Osteoblast (primary cell): ENCODE results near the gene COA8. TPM values are rescaled to one million over a fixed set of nuclear protein-coding genes. Genes with fewer than 3 reads are reported as not detected.
A peak's percentile ranks its signal among the peaks of the same experiment; 100 is the strongest.

ENCODE experiments used
- DNase-seq: peaks from one replicate; pipeline ENCODE4 v3.0.0; 2011; ENCODE audit warnings: low spot score, mixed read lengths; ENCODE audit not compliant: insufficient read length; ENCODE audit errors: missing footprints
- H2AFZ ChIP-seq: 2 replicates; pipeline ENCODE4 v1.6.0; 2011; ENCODE audit warnings: mild to moderate bottlenecking, low read length
- H3K27ac ChIP-seq: 2 replicates; pipeline ENCODE4 v1.5.1; 2011; ENCODE audit warnings: mild to moderate bottlenecking, low read depth, low read length, moderate library complexity
- H3K27me3 ChIP-seq: 2 replicates; pipeline ENCODE4 v1.6.0; 2012; ENCODE audit warnings: mild to moderate bottlenecking, control low read depth, inconsistent platforms, low read length, moderate library complexity; ENCODE audit not compliant: insufficient read depth
- H3K36me3 ChIP-seq: 2 replicates; pipeline ENCODE4 v1.5.1; 2011; ENCODE audit warnings: mild to moderate bottlenecking, low read length, control low read depth, moderate library complexity; ENCODE audit not compliant: insufficient read depth
- H3K4me1 ChIP-seq: 2 replicates; pipeline ENCODE4 v1.5.1; 2011; ENCODE audit warnings: mild to moderate bottlenecking, low read length, control low read depth, moderate library complexity; ENCODE audit not compliant: insufficient read depth
- H3K4me2 ChIP-seq: 2 replicates; pipeline ENCODE4 v1.6.0; 2011; ENCODE audit warnings: mild to moderate bottlenecking, low read length; ENCODE audit not compliant: insufficient read depth
- H3K4me3 ChIP-seq: fragments of 200-600 bp; sonication (generic); 3 replicates; pipeline ENCODE4 v1.5.1; 2012; ENCODE audit warnings: mild to moderate bottlenecking, low read length, inconsistent platforms; ENCODE audit not compliant: insufficient read depth
- H3K79me2 ChIP-seq: 2 replicates; pipeline ENCODE4 v1.6.0; 2012; ENCODE audit warnings: mild to moderate bottlenecking, low read length, control low read depth, inconsistent platforms; ENCODE audit not compliant: insufficient read depth
- H3K9me3 ChIP-seq: 2 replicates; pipeline ENCODE4 v1.5.1; 2011; ENCODE audit warnings: low read depth, low read length, control low read depth
- H4K20me1 ChIP-seq: 2 replicates; pipeline ENCODE4 v1.6.0; 2012; ENCODE audit warnings: mild to moderate bottlenecking, low read length, control low read depth; ENCODE audit not compliant: insufficient read depth
- total RNA-seq: library from RNA; depleted of rRNA; stranded (reverse); fragments of >200 nt; gene quantifications from 2 replicates; pipeline ENCODE4 v1.2.3, GENCODE V29; 2012
- TF ChIP-seq, protein P1 (sequence below): IDR thresholded peaks from 2 replicates; pipeline ENCODE4 v1.5.1; 2011; ENCODE audit warnings: mild to moderate bottlenecking, low read depth, low read length, moderate library complexity; ENCODE audit errors: extremely low read depth

Gene COA8
- total RNA-seq, 1 donor: 24.6 TPM

DNA sequence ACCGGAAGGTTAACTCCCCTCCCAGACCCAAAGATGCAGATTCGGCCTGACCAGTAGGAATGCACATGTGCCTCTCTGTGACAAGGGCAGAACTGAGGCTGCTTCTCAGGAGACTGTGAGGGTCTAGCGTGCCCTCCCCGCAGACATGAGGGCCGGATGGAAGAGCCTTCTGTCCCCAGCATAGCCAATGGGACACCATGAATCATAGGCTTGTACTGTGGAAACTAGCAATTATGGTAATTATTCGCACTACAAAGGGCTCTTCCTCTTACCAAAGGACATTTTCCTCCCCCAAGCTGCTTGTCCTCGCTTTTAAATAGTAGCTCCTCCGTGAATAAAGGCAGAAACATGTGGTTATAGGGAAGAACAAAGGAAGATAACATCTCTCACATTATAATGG, 6.2 kb downstream of the COA8 start:
- H3K27ac ChIP-seq: no peak overlapping the region
- H4K20me1 ChIP-seq: peaks cover 24% of the 10 kb centered on the region
- peak overlapping the region; percentile 1 for H3K4me2 ChIP-seq
- no peaks in the 10 kb centered on the region for H3K27me3 ChIP-seq
- H3K79me2 ChIP-seq: peaks cover 80% of the 10 kb centered on the region
- H3K4me3 ChIP-seq: no peak overlapping the region
- H2AFZ ChIP-seq: no peak overlapping the region
- H3K36me3 ChIP-seq: peaks cover 15% of the 10 kb centered on the region
- DNase-seq: no peak
- H3K4me1 ChIP-seq: peaks cover 4% of the 10 kb centered on the region
- TF ChIP-seq, protein P1, sequence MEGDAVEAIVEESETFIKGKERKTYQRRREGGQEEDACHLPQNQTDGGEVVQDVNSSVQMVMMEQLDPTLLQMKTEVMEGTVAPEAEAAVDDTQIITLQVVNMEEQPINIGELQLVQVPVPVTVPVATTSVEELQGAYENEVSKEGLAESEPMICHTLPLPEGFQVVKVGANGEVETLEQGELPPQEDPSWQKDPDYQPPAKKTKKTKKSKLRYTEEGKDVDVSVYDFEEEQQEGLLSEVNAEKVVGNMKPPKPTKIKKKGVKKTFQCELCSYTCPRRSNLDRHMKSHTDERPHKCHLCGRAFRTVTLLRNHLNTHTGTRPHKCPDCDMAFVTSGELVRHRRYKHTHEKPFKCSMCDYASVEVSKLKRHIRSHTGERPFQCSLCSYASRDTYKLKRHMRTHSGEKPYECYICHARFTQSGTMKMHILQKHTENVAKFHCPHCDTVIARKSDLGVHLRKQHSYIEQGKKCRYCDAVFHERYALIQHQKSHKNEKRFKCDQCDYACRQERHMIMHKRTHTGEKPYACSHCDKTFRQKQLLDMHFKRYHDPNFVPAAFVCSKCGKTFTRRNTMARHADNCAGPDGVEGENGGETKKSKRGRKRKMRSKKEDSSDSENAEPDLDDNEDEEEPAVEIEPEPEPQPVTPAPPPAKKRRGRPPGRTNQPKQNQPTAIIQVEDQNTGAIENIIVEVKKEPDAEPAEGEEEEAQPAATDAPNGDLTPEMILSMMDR: no peak
- no peaks in the 10 kb centered on the region for H3K9me3 ChIP-seq

DNA sequence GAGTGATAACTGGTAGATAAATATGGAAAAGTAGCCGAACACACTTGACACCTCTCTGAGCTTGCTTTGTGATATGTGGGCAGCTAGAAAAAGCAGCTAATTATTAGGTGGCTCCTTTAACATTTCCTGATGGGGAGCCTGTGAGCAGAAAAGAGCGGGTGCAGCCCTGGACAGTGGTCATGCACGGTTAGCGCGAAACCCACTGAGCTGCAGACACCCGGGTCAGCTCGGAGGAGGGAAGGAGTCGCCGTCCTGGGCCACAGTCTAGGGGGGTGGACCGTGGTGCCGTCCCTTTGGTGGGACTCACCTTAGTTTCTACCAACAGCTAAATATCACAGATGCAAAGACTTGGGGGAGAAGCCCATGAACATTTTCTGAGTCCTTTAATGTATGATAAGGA, 6.6 kb downstream of the COA8 start:
- TF ChIP-seq, protein P1: no peak
- Histone ChIP-seq H3K79me2 (peaks cover 80% of the 10 kb centered on the region), H3K36me3 (peaks cover 19% of the 10 kb centered on the region), H3K9me3 (no peaks in the 10 kb centered on the region), H3K4me1 (no peaks in the 10 kb centered on the region), H4K20me1 (peaks cover 24% of the 10 kb centered on the region), H3K4me3 (no peak overlapping the region), H2AFZ (no peak overlapping the region), H3K27ac (no peak overlapping the region), H3K27me3 (no peaks in the 10 kb centered on the region), H3K4me2 (peak overlapping the region; percentile 1)
- DNase-seq: no peak

DNA sequence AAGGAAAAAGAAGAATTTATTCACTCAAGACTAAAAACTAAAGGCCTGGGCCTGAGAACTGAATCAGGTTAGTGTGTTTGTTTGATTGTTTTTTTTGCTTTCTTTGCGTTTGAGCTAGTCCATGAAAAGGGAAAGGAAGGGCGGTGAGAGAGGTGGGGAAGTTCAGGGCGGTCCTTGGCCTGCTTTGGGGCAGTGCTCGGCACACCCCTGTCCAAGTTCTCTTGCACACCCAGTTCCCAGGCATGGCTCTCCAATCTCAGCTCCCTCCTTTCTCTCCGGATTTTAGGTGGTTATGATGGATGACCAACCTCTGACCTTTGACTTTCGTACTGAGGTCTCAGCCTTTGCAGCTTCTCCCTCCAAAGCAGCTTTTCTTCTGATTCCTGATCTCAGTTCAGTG, 11.3 kb downstream of the COA8 start:
- no peak overlapping the region for H2AFZ ChIP-seq
- H3K36me3 ChIP-seq: peaks cover 30% of the 10 kb centered on the region
- H3K27me3 ChIP-seq: no peaks in the 10 kb centered on the region
- peaks cover 66% of the 10 kb centered on the region for H3K79me2 ChIP-seq
- no peaks in the 10 kb centered on the region for H3K9me3 ChIP-seq
- no peak overlapping the region for H3K27ac ChIP-seq
- H3K4me3 ChIP-seq: no peak overlapping the region
- no peak for DNase-seq
- H3K4me1 ChIP-seq: peaks cover 11% of the 10 kb centered on the region
- TF ChIP-seq, protein P1: no peak
- H3K4me2 ChIP-seq: no peak overlapping the region
- peaks cover 5% of the 10 kb centered on the region for H4K20me1 ChIP-seq

GRCh38 chr14:103574707-103575285, 12.0 kb downstream of the COA8 start:
- H3K4me3 ChIP-seq: no peak overlapping the region
- peaks cover 59% of the 10 kb centered on the region for H3K79me2 ChIP-seq
- H3K9me3 ChIP-seq: no peaks in the 10 kb centered on the region
- DNase-seq: no peak
- H4K20me1 ChIP-seq: peaks cover 4% of the 10 kb centered on the region
- H3K27ac ChIP-seq: no peak overlapping the region
- H3K36me3 ChIP-seq: peaks cover 32% of the 10 kb centered on the region
- H3K4me1 ChIP-seq: peaks cover 11% of the 10 kb centered on the region
- no peaks in the 10 kb centered on the region for H3K27me3 ChIP-seq
- no peak overlapping the region for H3K4me2 ChIP-seq
- H2AFZ ChIP-seq: no peak overlapping the region
- TF ChIP-seq, protein P1: no peak
